HL-60 (cell line): ENCODE results near the gene MACROD2.

Experiments used
- POLR2AphosphoS5 ChIP-seq: IDR thresholded peaks from 2 replicates; pipeline ENCODE4 v1.6.1; 2012; ENCODE audit warnings: low read depth
- TF ChIP-seq, protein P1 (sequence below): IDR thresholded peaks from one replicate; pipeline ENCODE4 v1.5.1; 2011; ENCODE audit warnings: low read length, control low read depth, inconsistent platforms; ENCODE audit not compliant: insufficient read depth

DNA sequence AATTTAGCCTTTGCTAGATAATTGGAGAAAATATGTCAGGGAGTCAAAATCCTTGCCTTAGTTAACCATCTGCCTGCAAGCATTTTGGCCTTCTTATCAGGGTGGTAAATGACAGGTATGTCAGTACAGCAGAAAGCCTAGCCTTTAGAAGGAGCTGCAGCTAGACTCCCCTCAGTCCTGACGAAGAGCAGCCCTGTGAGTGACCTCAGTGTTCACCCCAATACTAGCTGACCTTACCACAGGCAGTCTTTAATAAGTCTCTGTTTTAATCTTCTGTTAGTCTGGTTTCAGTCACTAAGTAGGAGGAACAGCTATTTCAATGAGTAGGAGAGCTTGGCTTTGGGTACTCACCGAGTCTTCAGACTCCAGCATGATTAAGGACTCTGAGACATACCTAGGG is 682.1 kb downstream of the MACROD2 start:
- TF ChIP-seq, protein P1, sequence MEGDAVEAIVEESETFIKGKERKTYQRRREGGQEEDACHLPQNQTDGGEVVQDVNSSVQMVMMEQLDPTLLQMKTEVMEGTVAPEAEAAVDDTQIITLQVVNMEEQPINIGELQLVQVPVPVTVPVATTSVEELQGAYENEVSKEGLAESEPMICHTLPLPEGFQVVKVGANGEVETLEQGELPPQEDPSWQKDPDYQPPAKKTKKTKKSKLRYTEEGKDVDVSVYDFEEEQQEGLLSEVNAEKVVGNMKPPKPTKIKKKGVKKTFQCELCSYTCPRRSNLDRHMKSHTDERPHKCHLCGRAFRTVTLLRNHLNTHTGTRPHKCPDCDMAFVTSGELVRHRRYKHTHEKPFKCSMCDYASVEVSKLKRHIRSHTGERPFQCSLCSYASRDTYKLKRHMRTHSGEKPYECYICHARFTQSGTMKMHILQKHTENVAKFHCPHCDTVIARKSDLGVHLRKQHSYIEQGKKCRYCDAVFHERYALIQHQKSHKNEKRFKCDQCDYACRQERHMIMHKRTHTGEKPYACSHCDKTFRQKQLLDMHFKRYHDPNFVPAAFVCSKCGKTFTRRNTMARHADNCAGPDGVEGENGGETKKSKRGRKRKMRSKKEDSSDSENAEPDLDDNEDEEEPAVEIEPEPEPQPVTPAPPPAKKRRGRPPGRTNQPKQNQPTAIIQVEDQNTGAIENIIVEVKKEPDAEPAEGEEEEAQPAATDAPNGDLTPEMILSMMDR = no peak
- no peak for TF ChIP-seq POLR2AphosphoS5
